GM19240 (cell line): ENCODE results near the gene BAD.
A peak's percentile ranks its signal among the peaks of the same experiment; 100 is the strongest.
"Not testable (repeated sequence)": the region's sequence is repeated elsewhere in the genome, so short reads cannot be mapped to it uniquely, and the experiment has no call there.

Experiments used
- DNase-seq: peaks from one replicate; pipeline ENCODE4 v3.0.0; 2011; ENCODE audit warnings: low spot score; ENCODE audit not compliant: insufficient read length

Gene BAD

GRCh38 chr11:64246871-64247728, 37.4 kb downstream of the BAD start, which contains the start of gene PPP1R14B:
PPP1R14B (minus strand) TSS chr11:64246943; CDS start chr11:64246673, 270 bp downstream.
- peak; percentile 83 for DNase-seq

GRCh38 chr11:64246621-64246870, 37.9 kb downstream of the BAD start:
- DNase-seq, result not testable (repeated sequence)

GRCh38 chr11:64245797-64246620, 38.5 kb downstream of the BAD start:
- DNase-seq, result no peak

- DNase-seq, result no peak
These were observed 39.1 kb downstream of the BAD start for GRCh38 chr11:64245401-64245796.

GRCh38 chr11:64244966-64245365, 39.5 kb downstream of the BAD start:
- no peak for DNase-seq

- DNase-seq, result no peak
These were observed 40.4 kb downstream of the BAD start for GRCh38 chr11:64244107-64244506.

- no peak for DNase-seq
These were observed 41.1 kb downstream of the BAD start for GRCh38 chr11:64243236-64243854.

- DNase-seq, result peak; percentile 85
These were observed 42.7 kb downstream of the BAD start for GRCh38 chr11:64241491-64242374.

- DNase-seq, result no peak
These were observed 43.3 kb downstream of the BAD start for GRCh38 chr11:64241241-64241490.

- peak; percentile 94 for DNase-seq
These were observed 43.8 kb downstream of the BAD start, which contains the start of gene FKBP2 for GRCh38 chr11:64240435-64241240. FKBP2 (plus strand) TSS chr11:64241095; CDS start chr11:64242388, 1,293 bp downstream.

- no peak for DNase-seq
These were observed 44.6 kb downstream of the BAD start for GRCh38 chr11:64239662-64240434.

GRCh38 chr11:64238999-64239398, 45.5 kb downstream of the BAD start:
- no peak for DNase-seq

GRCh38 chr11:64238076-64238475, 46.4 kb downstream of the BAD start:
- DNase-seq, result no peak

- DNase-seq, result no peak
These were observed 46.9 kb downstream of the BAD start for GRCh38 chr11:64237484-64237951.

- no peak for DNase-seq
These were observed 48.9 kb downstream of the BAD start for GRCh38 chr11:64235437-64236161.

- no peak for DNase-seq
These were observed 49.7 kb downstream of the BAD start for GRCh38 chr11:64234647-64235379.

GRCh38 chr11:64233913-64234586, 50.4 kb downstream of the BAD start, which contains the start of gene VEGFB:
VEGFB (plus strand) TSS chr11:64234584; CDS start chr11:64234834, 250 bp downstream.
- no peak for DNase-seq

- no peak for DNase-seq
These were observed 51.5 kb downstream of the BAD start for GRCh38 chr11:64232967-64233315.
